Endodermal cell (in vitro differentiated cells): ENCODE results near the gene BACH2. TPM values are rescaled to one million over a fixed set of nuclear protein-coding genes. Genes with fewer than 3 reads are reported as not detected.

Experiments
- DNase-seq: peaks from one replicate; pipeline ENCODE4 v3.0.0-alpha.2; 2017
- H3K27ac ChIP-seq: 2 replicates; pipeline ENCODE4 v1.5.1; 2013; ENCODE audit warnings: mild to moderate bottlenecking, low read depth, low read length, moderate library complexity
- H3K27me3 ChIP-seq: 2 replicates; pipeline ENCODE4 v1.6.1; 2013; ENCODE audit warnings: mild to moderate bottlenecking, low read length, moderate library complexity; ENCODE audit not compliant: insufficient read depth, control insufficient read depth, poor library complexity, severe bottlenecking
- H3K36me3 ChIP-seq: 2 replicates; pipeline ENCODE4 v1.7.0; 2013; ENCODE audit warnings: mild to moderate bottlenecking, low read length, moderate library complexity; ENCODE audit not compliant: control insufficient read depth, insufficient read depth
- H3K4me1 ChIP-seq: one replicate; pipeline ENCODE4 v1.7.0; 2013; ENCODE audit warnings: low read length; ENCODE audit not compliant: control insufficient read depth, insufficient read depth
- H3K4me3 ChIP-seq: 2 replicates; pipeline ENCODE4 v1.5.1; 2013; ENCODE audit warnings: mild to moderate bottlenecking, low read length, moderate library complexity
- H3K9ac ChIP-seq: 2 replicates; pipeline ENCODE4 v1.6.1; 2013; ENCODE audit warnings: mild to moderate bottlenecking, low read length, moderate library complexity; ENCODE audit not compliant: poor library complexity, severe bottlenecking; ENCODE audit errors: extremely low read depth
- H3K9me3 ChIP-seq: 2 replicates; pipeline ENCODE4 v1.6.1; 2013; ENCODE audit warnings: mild to moderate bottlenecking, low read length, moderate library complexity; ENCODE audit not compliant: control insufficient read depth
- H3K27ac Mint-ChIP-seq: 2 replicates; pipeline ENCODE4 v1.8.0; 2020; ENCODE audit warnings: mixed read lengths
- H3K27me3 Mint-ChIP-seq: 2 replicates; pipeline ENCODE4 v1.8.0; 2021; ENCODE audit warnings: mild to moderate bottlenecking, mixed read lengths; ENCODE audit not compliant: insufficient read depth
- H3K36me3 Mint-ChIP-seq: 2 replicates; pipeline ENCODE4 v1.8.0; 2020; ENCODE audit warnings: low read depth, mixed read lengths
- H3K4me1 Mint-ChIP-seq: 2 replicates; pipeline ENCODE4 v1.8.0; 2020; ENCODE audit warnings: mixed read lengths
- H3K4me3 Mint-ChIP-seq: 2 replicates; pipeline ENCODE4 v1.8.0; 2020; ENCODE audit warnings: mild to moderate bottlenecking, moderate library complexity, mixed read lengths
- H3K9me3 Mint-ChIP-seq: 2 replicates; pipeline ENCODE4 v1.8.0; 2020; ENCODE audit warnings: mild to moderate bottlenecking, mixed read lengths
- WGBS, 2 experiments: methylation state at CpG; one replicate each; pipeline versions ENCODE4 v1.1.5 to v1.1.7; 2013; ENCODE audit warnings: missing lambda C conversion rate in 2 of 2, mixed read lengths in 1 of 2; ENCODE audit not compliant: insufficient coverage in 1 of 2, insufficient read length in 1 of 2; 5-methylcytosine and 5-hydroxymethylcytosine counted together
- total RNA-seq, 2 donors: library from RNA; stranded (reverse); fragmentation: NEBNext Ultra II Directional in 1 of 2; extraction: Animal tissue kit (Norgen Biotek cat#: 25700) in 1 of 2; gene quantifications; 2 replicates in 1 of 2; 3 replicates in 1 of 2; pipeline ENCODE4 v1.2.1, GENCODE V29; 2021
- TF ChIP-seq, protein P1 (sequence below): fragments of 200-600 bp; sonication (generic); conservative IDR thresholded peaks from 2 replicates; pipeline ENCODE4 v1.5.0; 2021; ENCODE audit warnings: antibody characterized with exemption, mild to moderate bottlenecking

BACH2 gene
- total RNA-seq, 2 donors from 2014 or later, result 11.0 to 22.3 TPM

DNA sequence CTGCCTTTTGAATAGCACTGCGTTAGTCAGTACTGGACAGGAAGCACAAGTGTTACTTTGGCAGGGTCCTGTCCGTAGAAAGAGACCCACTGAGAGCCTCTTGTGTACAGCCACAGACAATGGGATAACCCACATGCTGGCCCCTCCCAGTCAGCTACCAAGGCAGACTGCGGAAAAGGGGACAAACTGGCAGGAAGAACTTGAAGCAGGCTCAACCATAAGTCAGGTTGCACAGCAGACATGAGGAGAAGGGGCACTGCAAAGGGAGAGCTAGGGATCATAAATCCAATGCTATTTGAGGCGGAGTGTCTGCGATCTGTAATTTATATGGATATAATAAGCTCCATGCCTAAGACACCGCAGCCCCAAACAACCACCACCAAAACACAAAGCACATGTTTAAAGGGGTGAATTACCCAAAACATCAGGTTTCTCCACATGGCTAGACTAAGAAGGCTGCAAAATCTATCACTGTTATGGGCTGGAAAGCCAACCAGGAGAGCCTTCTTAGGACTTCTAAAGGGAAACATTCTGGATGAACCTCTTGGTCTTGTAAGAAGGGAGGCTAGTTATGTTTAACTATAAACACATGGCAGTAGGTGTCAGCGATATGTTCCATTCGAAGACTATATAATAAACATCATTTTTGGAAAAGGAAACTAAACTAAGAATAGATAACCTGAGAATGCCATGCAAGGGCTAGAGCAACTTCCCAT is 141.7 kb downstream of the BACH2 start:
- TF ChIP-seq, protein P1, sequence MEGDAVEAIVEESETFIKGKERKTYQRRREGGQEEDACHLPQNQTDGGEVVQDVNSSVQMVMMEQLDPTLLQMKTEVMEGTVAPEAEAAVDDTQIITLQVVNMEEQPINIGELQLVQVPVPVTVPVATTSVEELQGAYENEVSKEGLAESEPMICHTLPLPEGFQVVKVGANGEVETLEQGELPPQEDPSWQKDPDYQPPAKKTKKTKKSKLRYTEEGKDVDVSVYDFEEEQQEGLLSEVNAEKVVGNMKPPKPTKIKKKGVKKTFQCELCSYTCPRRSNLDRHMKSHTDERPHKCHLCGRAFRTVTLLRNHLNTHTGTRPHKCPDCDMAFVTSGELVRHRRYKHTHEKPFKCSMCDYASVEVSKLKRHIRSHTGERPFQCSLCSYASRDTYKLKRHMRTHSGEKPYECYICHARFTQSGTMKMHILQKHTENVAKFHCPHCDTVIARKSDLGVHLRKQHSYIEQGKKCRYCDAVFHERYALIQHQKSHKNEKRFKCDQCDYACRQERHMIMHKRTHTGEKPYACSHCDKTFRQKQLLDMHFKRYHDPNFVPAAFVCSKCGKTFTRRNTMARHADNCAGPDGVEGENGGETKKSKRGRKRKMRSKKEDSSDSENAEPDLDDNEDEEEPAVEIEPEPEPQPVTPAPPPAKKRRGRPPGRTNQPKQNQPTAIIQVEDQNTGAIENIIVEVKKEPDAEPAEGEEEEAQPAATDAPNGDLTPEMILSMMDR, result no peak
- no peaks in the 10 kb centered on the region for H3K9me3 ChIP-seq
- Mint-ChIP-seq H3K4me1 (peaks cover 26% of the 10 kb centered on the region), H3K36me3 (no peaks in the 10 kb centered on the region), H3K27ac (no peak overlapping the region), H3K27me3 (no peaks in the 10 kb centered on the region), H3K9me3 (no peaks in the 10 kb centered on the region), H3K4me3 (no peak overlapping the region)
- no peaks in the 10 kb centered on the region for H3K4me1 ChIP-seq
- no peaks in the 10 kb centered on the region for H3K36me3 ChIP-seq
- no peak for DNase-seq
- no peak overlapping the region for H3K9ac ChIP-seq
- no peak overlapping the region for H3K27ac ChIP-seq
- 90 to 94% methylated on average over 3 to 7 of the region's 8 CpGs for WGBS, 2 experiments
- H3K4me3 ChIP-seq, result no peak overlapping the region
- no peaks in the 10 kb centered on the region for H3K27me3 ChIP-seq

GRCh38 chr6:90151576-90152422 is 144.8 kb downstream of the BACH2 start:
- WGBS, 2 experiments, result 93 to 96% methylated on average over 3 to 4 of the region's 4 CpGs

GRCh38 chr6:90149280-90149679 is 147.4 kb downstream of the BACH2 start:
- WGBS, 2 experiments, result 84 to 91% methylated on average over 3 of the region's 3 CpGs

More at GRCh38 chr6:90151576-90152422, 144.8 kb downstream of the BACH2 start:
- Histone ChIP-seq H3K27me3 (no peaks in the 10 kb centered on the region), H3K9me3 (no peaks in the 10 kb centered on the region), H3K4me3 (no peak overlapping the region), H3K4me1 (peaks cover 5% of the 10 kb centered on the region), H3K36me3 (no peaks in the 10 kb centered on the region), H3K9ac (no peak overlapping the region), H3K27ac (no peak overlapping the region)
- Mint-ChIP-seq H3K27ac (no peak overlapping the region), H3K36me3 (no peaks in the 10 kb centered on the region), H3K4me3 (no peak overlapping the region), H3K4me1 (peaks cover 24% of the 10 kb centered on the region), H3K27me3 (no peaks in the 10 kb centered on the region), H3K9me3 (no peaks in the 10 kb centered on the region)
- TF ChIP-seq, protein P1, result no peak
- no peak for DNase-seq

More at GRCh38 chr6:90149280-90149679, 147.4 kb downstream of the BACH2 start:
- Mint-ChIP-seq H3K27me3 (no peaks in the 10 kb centered on the region), H3K9me3 (no peaks in the 10 kb centered on the region), H3K4me1 (peaks cover 22% of the 10 kb centered on the region), H3K4me3 (no peak overlapping the region), H3K27ac (no peak overlapping the region), H3K36me3 (no peaks in the 10 kb centered on the region)
- H3K27me3 ChIP-seq, result no peaks in the 10 kb centered on the region
- no peaks in the 10 kb centered on the region for H3K36me3 ChIP-seq
- TF ChIP-seq, protein P1, result no peak
- no peak overlapping the region for H3K27ac ChIP-seq
- peaks cover 5% of the 10 kb centered on the region for H3K4me1 ChIP-seq
- H3K9me3 ChIP-seq, result no peaks in the 10 kb centered on the region
- peak overlapping the region; percentile 42 for H3K4me3 ChIP-seq
- DNase-seq, result no peak
- H3K9ac ChIP-seq, result no peak overlapping the region
